OCI-LY3 (cell line): ENCODE results near the gene SPECC1.

Experiments used
- CTCF ChIP-seq: fragments of 200-600, 300-600 bp; sonication (generic); IDR thresholded peaks from 2 replicates; pipeline ENCODE4 v1.5.1; 2014; ENCODE audit warnings: antibody characterized with exemption, low read length, low read depth
- EZH2phosphoT487 ChIP-seq: fragments of 200-600 bp; shearing (Covaris generic); IDR thresholded peaks from 2 replicates; pipeline ENCODE4 v1.6.1; 2018; ENCODE audit warnings: antibody characterized with exemption, mixed run types, low read depth

- TF ChIP-seq CTCF (no peak), EZH2phosphoT487 (no peak)
These were observed 258.3 kb downstream of the SPECC1 start for GRCh38 chr17:20267459-20267842.
